GM03348 (cell line): ENCODE measurements around the gene GRM8.
"Not testable (repeated sequence)": the region's sequence is repeated elsewhere in the genome, so short reads cannot be mapped to it uniquely, and the experiment has no call there.

Source experiments
- DNase-seq: peaks from one replicate; pipeline ENCODE4 v3.0.0; 2012; ENCODE audit warnings: low spot score

The GRM8 gene

DNA sequence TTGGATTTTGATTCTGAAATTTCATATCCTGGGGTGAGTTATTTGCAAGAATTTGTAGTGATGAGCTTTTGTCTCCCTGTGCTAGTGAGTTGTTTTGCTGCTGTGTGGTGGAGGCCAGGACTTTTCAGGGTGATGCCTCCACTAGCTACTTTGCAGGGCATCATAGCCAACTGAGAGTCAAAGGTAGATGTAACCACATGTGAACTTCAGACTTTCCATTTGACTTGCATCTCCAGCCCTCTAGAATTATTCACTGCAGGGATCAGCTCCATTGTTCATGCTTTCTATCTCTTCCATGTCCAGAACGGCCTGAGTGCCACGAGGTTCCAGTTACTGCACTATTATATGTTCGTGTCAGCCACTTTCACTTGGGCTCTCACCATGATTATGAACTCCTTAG lies 534.3 kb downstream of the GRM8 start:
- DNase-seq, result no peak

DNA sequence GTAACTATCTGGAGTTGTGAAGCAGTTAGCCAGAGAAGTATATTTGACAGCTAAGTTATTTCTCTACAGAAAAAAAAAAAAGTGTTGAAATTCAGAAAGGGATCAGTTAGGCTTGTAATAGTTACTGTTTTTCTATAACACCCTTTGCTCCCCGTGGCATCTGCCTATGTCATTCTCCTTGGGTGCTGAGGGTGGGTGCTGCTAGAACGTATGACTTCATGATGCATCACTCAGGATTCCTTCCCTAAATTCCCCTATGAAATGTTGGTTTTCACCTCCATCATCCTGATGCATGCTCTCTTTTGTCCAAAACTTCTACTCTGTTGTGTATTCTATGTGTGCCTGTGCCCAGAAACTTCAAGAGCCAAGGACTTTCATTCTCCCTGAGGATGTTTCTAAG lies 536.4 kb downstream of the GRM8 start:
- DNase-seq, result no peak

DNA sequence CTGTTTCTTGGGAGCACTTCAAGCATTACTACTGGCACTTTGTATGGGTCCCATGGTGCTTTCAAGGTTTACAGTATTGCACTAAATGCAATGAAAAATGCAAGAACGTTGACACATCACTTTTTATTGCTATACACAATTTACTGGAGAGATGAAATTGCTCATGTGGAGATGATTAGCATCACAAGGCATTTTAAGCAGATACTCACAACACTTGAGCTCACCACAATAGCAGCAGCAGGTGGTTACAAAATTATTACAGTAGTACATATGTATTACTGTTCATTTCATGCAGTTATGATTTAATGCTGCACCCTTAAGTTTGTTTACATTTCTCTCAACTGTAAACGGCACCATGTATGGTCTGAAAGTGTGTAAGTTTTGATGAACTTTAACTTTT lies 537.7 kb downstream of the GRM8 start:
- no peak for DNase-seq

DNA sequence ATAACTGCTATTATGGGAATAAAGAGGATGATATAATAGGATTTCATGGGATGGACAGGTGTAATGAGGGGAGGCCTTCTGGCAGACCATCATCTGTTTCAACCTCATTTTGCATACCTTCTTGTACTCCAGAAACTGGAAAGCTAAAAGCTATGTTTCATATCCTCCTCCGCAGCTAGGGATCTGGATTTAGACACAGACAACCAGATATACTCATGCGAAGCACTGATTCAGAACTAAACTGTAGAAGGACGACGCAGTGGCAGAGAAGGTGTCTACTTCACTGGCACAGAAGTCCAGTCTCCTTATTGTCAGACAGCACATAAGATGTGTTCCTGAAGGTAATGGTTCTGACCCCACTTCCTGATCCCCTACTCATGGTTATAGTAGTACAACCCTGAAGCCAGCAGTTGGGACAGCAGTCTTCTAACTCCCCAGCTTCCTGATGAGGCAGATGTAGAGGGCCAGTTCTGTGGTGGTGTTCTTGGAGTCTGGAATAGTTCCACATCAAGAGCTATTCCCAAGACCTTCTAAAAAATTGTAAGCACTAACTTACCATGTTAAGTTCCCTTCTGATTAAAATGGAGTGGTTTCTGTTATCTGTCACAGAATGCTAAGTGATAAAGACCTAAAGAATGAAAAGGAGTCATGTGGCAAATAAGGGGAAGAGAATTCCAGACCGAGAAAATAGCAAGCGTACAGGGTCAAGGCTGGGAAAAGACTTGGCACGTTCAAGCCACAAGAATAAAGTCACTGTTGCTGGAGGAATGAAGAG lies 550.3 kb downstream of the GRM8 start:
- DNase-seq, result no peak

DNA sequence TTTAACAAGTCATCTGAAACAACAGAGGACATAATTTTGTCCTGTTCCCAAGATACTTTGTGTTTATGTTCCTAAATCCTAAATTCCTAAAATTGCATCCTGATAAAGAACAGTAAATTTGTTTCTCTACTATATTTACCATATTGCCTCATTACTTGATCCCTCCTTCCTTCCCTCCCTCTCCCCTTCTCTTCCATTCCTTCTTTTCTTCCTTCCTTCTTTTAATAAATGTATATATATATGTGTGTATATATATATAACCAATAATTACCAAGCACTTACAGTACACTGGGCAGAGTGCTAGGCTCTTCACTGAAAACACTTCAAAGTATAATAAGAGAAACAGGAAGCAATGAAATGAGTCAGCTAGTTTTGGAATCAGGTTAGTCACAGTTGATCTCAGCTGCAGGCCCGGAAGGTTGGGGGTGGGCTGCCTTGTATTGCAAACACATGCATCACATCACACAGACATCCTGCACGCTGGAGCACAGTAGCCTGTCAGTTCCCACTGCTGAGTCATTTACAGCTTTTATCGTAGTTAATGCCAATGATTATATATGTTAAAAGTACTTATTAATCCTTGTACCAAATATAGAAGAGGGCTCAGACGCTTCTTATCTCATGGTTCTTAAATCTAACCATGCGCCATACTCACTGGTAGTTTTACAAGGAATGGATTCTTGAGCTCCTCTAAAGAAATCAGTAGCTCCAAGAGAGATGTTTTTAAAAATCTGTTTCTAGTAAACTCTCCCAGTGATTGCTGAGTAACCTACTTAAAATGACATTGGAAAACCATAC lies 551.7 kb downstream of the GRM8 start:
- DNase-seq, result peak; percentile 78

DNA sequence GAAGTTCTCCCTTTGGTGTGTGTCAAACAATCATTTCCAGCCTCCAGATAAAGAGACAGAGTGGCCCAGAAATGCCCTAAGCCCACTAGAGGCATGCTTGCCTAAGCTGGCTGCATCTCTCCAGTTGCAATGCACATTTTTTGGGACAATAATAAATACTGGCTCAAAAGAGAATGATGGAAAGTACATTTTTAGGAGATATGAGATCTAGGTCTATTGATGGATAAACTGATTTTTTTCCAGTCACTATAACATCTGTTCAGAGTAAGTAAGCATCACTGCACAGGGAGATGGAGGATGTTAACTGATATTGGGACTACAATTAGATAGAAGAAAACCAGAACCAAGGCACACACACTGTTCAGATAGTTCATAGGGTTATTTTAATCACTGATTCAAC lies 553.0 kb downstream of the GRM8 start:
- DNase-seq, result no peak

DNA sequence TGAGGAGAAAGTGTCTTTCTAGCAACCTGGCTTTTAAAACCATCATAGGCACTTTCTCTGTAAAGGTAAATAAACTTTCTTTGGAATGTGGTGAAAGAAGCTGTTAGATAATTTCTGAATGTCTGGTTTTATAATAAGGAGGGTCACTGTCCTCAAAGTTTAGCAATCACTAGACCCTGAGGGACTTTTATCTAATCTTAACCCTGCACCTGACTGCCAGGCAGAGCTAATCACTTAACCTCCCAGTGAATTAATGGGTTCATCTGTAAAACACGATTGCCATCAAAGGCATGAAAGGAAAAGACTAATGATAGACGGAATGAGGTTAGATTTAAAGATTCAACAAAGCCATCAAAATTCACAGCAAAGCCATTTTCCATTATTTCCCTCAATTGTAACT lies 553.8 kb downstream of the GRM8 start:
- DNase-seq, result no peak

DNA sequence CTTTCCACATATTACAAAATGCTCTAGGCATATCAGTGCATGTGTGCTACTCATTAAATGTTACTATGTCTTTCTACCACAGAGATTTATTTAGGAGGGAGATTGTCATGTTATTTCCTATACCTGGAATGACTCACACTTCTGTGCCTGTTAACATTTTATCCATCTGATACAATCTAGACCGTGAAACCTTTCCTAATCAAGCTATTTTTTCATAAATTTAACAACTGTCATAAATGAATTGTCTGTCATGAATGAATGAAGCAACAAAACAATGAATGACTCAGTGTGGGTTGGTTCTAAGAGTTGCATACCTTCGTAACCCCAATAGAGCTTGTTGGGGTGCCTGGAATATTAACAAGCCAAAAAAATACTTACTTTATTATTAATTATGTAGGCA lies 554.3 kb downstream of the GRM8 start:
- no peak for DNase-seq

DNA sequence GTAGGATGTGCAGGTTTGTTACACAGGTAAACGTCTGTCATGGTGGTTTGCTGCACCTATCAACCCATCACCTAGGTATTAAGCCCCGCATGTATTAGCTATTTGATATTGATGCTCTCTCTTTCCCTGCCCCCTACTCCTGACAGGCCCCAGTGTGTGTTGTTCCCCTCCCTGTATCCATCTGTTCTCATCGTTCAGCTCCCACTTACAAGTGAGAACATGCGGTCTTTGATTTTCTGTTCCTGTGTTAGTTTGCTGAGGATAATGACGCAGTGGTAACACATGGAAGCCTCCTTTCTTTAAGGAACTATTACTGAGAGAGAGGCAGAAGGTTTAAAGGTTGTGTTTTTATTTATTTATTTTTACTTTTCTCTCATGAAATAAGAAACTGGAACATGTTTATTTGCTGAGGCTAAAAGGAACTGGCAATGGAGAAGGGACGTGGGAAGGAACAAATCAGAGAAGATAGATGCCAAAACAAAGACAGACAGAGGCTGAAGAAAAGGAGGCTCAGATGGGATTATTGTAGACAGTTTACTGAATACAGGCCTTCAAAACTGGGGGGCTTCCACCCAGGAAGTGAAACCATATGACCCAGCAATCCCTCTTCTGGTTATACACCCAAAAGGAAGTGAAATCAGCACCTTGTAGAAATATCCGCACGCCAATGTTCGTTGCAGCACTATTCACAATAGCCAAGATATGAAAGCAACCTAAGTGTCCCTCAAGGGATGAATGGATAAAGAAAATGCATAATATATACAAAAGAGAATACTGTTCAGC lies 556.3 kb downstream of the GRM8 start:
- DNase-seq, result no peak

DNA sequence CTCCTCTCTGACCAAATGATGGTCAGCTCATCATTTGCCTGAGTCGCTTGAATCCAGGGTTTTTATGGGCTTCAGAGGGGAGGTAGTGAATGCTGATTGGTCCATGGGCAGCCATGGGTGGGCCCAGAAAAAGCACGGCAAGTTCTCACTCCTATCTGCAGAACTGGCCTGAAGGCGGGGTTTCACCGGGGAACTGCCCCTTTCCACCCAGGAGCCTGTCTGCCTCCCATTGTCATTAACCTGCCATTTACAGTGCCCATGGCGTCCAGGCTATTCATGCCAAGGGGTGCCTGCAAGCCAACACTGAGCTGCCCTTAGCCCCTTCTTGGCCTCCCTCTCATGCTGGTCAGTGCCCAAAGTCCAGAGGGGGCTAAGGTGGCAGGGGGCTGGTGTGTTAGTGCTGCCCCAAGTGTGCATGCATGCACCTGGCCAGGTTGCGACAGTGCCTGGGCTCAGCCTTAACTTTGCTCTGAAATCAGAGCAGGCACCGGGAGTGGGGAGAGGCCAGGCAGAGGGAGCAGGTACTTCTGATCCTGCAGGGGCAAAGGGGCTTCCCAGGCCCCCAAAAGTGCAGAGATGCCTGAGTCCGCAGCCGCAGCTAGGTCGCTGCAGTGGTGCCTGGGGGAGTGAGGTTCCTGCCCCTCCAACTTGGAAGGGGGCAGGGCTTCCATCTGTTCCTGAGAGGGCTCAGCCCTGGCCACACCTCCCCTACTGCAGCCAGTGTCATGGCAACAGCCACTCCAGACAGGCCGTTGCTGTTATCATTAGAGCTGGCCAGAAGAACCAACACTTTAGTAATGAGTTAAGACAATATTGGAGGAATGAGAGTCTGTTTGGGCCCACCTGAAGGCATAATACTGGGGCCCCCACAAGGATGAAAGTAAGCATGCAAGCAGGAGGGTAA lies 561.6 kb downstream of the GRM8 start:
- DNase-seq, result no peak

DNA sequence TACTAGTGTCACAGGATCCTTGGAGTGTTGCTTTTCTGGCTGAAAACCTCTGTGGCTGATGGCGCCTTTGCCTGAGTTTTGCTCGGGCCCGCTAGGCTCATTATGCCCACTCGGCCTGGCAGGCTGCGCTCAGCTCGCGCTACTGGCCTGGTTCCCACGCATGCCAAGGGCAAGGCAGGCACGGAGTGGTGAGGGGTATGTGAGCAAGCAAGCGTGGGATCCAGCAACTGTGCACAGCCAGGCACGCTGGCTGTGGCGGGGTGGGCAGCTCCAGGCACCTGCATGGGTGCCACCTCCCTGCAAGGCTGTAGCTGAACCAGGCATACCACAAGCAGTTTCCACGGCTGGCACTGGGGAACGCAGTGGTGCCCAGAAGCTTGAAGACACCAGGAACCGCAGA lies 562.6 kb downstream of the GRM8 start:
- DNase-seq, result no peak

DNA sequence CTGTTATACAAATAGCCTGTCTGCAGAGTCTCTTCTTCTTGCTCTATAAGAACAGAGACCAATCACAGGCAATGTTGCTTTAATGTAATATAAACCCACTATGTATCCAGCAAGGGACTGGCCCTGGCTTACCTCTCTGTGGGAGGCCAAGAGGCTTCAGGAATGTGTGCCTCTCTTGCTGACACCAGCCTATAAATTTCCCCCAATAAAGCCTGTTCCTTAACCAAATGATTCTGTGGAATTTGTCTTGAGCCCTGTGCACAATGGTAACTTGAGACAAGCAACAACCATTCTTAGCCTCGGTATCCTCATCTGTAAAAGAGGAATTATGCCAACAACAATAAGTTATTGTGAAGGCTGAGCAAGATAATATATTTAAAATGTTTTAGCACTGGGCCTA lies 563.7 kb downstream of the GRM8 start:
- DNase-seq, result no peak

DNA sequence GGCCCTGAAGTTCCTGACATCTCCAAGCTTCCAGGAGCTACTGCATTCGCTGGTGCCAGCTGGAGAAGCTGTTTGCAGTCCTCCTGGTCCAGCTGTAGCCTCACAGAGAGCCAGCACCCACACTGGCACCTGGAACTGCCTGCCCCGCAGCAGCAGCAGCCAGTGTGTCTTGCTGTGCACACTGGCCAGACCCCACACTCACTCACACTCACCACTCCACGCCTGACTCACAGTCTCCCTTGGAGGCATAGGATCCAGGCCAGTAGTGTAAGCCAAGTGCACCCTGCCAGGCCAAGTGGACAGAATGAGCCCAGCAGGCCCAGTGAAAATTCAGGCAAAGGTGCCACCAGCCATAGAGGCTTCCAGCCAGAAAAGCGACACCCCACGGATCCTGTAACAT lies 566.3 kb downstream of the GRM8 start:
- DNase-seq, result no peak

DNA sequence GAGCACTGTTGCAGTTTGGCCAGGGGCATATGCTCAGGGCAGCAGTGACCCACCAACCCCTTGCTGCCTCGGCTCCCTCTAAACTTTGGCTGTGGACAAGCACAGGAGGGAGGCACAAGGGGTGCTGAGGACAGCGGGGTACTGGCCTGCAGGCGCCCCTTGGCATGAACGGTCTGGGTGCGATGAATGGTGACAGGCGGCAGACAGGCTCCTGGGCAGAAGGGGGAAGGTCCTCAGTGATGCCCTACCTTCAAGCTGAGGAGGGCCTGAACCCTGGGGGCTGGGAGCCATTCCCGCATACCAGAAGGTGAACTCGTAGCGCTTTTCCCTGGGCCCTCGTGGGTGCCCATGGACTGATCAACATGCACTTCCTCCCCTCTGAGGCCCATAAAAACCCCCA lies 567.1 kb downstream of the GRM8 start:
- DNase-seq, result no peak

DNA sequence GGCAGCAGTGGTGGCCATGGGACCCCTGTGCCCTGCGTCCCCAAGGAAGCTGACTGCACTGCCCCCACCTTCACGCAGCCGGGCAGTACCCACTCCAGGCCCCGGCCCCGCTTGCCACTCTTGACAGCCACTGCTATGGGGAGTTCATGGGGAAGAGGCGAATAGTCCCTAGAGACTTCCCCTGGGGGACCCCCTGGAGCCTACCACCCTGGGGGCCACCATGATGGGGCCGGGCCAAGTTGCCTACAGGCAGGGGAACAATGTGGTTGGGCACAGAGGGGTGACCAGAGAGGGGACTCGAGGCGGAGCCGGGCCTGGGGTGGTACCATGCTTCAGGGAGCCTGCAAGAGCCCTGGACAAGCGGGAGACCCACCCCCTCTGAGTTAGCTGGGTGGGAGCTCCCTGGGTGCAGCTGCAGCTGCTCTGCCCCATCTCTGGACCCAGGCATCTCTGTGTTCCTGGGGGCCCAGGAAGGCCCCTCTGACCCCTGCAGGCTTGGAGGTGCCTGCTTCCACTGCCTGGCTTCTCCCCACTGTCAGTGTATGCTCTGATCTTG lies 567.6 kb downstream of the GRM8 start:
- DNase-seq, result no peak

DNA sequence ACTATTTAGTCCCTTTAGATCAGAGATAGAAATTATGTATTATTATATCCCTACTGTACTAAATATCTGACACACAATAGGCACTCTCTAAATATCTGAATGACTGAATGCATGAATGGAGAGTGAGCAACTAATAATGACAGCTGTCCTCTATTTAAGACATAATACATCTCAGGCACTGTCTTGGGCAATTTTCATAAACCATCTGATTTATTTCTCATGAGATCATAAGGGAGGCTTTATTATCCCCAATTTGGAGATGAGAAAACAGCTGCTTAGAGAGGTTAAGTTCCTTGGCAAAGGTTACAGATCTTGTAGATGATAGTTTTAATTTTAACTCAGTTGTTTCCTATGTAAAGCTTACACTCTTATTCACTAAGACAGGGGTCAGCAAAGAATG lies 570.6 kb downstream of the GRM8 start:
- no peak for DNase-seq

DNA sequence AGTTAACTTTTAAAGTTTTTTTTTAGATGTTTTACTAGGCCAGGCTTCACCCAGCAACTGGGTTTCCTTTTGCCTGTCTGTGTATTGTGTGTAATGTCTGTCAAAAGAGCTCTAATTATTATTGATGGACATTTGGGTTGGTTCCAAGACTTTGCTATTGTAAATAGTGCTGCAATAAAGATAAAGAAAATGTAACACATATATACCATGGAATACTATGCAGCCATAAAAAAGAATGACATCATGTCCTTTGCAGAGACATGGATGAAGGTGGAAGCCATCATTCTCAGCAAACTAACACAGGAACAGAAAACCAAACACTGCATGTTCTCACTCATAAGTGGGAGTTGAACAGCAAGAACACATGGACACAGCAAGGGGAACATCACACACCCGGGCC lies 584.0 kb downstream of the GRM8 start:
- not testable (repeated sequence) for DNase-seq

DNA sequence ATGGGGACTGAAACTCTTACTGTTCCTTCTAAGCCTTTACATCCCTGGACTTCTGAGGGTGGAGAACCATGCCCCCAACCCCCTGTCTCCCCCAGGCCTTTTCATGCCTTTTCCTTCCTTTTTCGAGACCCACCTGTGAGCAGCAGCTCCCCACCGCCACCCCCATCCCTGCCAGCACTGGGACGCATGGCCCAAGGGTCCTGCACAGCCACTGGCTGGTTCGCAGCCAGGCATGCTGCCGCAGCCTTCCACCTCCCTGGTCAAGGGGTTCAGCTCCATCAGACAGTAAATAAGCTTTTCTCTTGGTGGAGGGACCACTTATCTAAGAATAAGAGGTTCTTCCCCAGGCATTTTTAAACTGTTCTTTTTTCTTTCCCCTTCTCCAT lies 584.4 kb downstream of the GRM8 start:
- no peak for DNase-seq

DNA sequence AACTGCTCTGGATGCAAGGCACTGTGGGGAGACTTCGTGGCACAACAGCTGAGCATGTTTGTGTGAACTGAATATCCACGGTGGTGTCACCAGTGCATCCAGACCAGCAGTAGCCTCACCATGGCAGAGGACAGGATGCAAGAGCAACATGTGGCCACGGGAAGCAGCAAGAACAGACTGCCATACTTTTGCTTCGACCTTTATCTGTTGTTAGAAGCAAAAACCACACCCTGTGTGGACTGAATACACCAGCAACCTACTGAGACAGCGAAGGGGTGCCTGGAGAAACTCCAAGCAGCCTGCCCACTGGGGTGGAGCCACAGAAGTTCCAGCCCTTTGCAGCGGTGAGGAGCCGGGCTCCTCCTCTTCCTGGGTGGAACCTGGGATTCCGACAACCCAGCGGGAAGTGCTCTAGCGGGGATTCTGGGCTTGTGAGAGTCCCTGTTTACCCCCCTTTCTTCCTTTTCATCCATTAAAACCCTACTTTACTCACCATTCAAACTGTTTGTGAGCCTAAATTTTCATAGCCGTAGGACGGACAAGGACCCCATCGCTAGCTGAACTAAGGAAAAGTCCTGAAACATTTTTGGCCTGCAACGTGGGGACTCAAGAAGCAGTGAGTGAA lies 584.9 kb downstream of the GRM8 start:
- no peak for DNase-seq

DNA sequence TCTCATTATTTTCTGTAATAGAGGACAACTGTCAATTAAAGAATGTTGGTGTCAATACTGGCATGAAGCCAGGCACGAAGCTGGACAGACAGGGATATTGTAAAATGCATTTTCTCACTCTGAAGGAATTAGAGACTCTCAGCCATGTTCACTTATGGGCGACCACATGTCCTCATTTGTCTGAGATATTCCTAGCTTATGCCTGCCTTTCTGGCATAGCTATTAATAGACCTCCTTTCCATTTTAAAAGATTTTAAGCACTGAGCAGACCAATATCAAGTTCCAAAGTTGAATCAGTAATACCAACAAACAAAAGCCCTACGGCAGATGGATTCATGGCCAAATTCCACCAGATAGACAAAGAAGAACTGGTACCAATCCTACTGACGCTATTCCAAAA lies 589.9 kb downstream of the GRM8 start:
- DNase-seq, result no peak

DNA sequence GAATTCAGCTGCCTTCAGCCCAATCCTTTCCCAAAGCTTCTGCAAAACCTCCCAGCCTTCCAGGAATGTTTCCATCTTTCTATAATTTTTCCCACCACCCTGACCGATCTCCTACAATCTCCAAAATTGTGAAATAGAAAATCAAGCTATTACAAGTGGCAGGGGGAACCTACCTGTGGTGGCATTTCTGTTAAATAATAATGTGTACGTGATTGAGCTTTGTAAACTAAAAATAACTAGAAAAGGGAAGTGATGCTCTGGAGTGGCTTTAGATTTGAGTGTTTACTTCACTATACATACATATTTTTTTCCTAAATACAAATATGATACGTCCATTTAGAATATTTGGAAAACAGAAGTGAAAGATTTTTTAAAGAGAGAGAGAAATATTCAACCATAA lies 593.6 kb downstream of the GRM8 start:
- DNase-seq, result no peak
